SK-N-SH treated with all-trans-retinoic acid at 6 μM for 48 hours (cell line): Measurements from ENCODE around the gene LRRC7.

Source experiments
- ARNTL ChIP-seq: fragments of 450-650 bp; formaldehyde crosslinking; IDR thresholded peaks from 2 replicates; pipeline ENCODE4 v1.5.0; 2020; ENCODE audit warnings: low read depth, mild to moderate bottlenecking, moderate library complexity, borderline replicate concordance
- BACH2 ChIP-seq: fragments of 250-450 bp; sonication (Bioruptor Pico); IDR thresholded peaks from 2 replicates; pipeline ENCODE4 v1.9.0; 2021; ENCODE audit warnings: mild to moderate bottlenecking, borderline replicate concordance
- PATZ1 ChIP-seq: fragments of 250-450 bp; sonication (Bioruptor Pico); IDR thresholded peaks from 2 replicates; pipeline ENCODE4 v1.8.0; 2020; ENCODE audit warnings: mild to moderate bottlenecking, moderate library complexity, borderline replicate concordance
- PPARA ChIP-seq: fragments of 250-450 bp; sonication (Bioruptor Pico); IDR thresholded peaks from 2 replicates; pipeline ENCODE4 v1.5.0; 2020; ENCODE audit warnings: mild to moderate bottlenecking, borderline replicate concordance
- RARB ChIP-seq: fragments of 250-450 bp; sonication (Bioruptor Pico); IDR thresholded peaks from 2 replicates; pipeline ENCODE4 v1.8.0; 2021; ENCODE audit warnings: mild to moderate bottlenecking, moderate library complexity
- SNAI2 ChIP-seq: fragments of 250-450 bp; sonication (Bioruptor Pico); IDR thresholded peaks from 2 replicates; pipeline ENCODE4 v1.5.0; 2020; ENCODE audit warnings: mild to moderate bottlenecking, moderate library complexity
- TCF4 ChIP-seq: fragments of 250-450 bp; sonication (Bioruptor Pico); IDR thresholded peaks from 2 replicates; pipeline ENCODE4 v1.8.0; 2021; ENCODE audit warnings: mild to moderate bottlenecking, moderate library complexity, borderline replicate concordance
- ZFP3 ChIP-seq: fragments of 250-450 bp; sonication (Bioruptor Pico); IDR thresholded peaks from 2 replicates; pipeline ENCODE4 v1.5.0; 2020; ENCODE audit warnings: mild to moderate bottlenecking, moderate library complexity
- ZFP30 ChIP-seq: fragments of 450-650 bp; formaldehyde crosslinking; IDR thresholded peaks from 2 replicates; pipeline ENCODE4 v1.5.0; 2022; ENCODE audit warnings: mild to moderate bottlenecking, moderate library complexity
- ZNF565 ChIP-seq: fragments of 450-650 bp; formaldehyde crosslinking; conservative IDR thresholded peaks from 2 replicates; pipeline ENCODE4 v1.5.0; 2020; ENCODE audit warnings: low read depth, mild to moderate bottlenecking, moderate library complexity
- ZNF70 ChIP-seq: fragments of 450-650 bp; formaldehyde crosslinking; IDR thresholded peaks from 2 replicates; pipeline ENCODE4 v1.5.0; 2020; ENCODE audit warnings: mild to moderate bottlenecking, moderate library complexity
- TF ChIP-seq, protein P1 (sequence below): fragments of 250-450 bp; sonication (Bioruptor Pico); IDR thresholded peaks from 2 replicates; pipeline ENCODE4 v1.8.0; 2021; ENCODE audit warnings: low read depth, mild to moderate bottlenecking, moderate library complexity, borderline replicate concordance

DNA sequence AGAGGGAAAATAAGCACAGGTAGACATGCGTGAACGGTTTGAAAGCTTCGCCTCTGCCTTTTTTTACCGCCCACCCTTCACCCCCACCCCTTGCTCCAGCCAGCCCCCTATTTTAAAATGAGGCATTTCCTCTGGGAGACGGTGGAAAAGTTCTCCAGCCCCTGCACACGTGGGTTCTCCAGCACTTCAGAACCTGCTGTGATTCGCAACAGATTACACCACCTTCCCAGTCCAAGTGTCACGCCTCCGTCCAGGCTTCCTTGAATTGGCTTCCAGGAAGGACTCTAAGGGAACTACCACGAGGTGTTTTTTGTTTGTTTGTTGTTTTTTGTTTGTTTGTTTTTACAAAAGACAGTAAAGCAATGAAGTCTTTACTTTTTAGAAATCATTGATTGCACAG is 2.6 kb downstream of the LRRC7 start:
- TF ChIP-seq, protein P1, sequence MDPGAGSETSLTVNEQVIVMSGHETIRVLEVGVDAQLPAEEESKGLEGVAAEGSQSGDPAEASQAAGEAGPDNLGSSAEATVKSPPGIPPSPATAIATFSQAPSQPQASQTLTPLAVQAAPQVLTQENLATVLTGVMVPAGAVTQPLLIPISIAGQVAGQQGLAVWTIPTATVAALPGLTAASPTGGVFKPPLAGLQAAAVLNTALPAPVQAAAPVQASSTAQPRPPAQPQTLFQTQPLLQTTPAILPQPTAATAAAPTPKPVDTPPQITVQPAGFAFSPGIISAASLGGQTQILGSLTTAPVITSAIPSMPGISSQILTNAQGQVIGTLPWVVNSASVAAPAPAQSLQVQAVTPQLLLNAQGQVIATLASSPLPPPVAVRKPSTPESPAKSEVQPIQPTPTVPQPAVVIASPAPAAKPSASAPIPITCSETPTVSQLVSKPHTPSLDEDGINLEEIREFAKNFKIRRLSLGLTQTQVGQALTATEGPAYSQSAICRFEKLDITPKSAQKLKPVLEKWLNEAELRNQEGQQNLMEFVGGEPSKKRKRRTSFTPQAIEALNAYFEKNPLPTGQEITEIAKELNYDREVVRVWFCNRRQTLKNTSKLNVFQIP (CRISPR knock-in tag): no peak
- no peak for TF ChIP-seq ARNTL (CRISPR knock-in tag)
- no peak for TF ChIP-seq TCF4 (CRISPR knock-in tag)
- TF ChIP-seq SNAI2 (CRISPR knock-in tag): no peak
- TF ChIP-seq PPARA (CRISPR knock-in tag): no peak
- TF ChIP-seq ZNF70 (CRISPR knock-in tag): no peak
- no peak for TF ChIP-seq BACH2 (CRISPR knock-in tag)
- TF ChIP-seq ZFP3 (CRISPR knock-in tag): no peak
- no peak for TF ChIP-seq RARB (CRISPR knock-in tag)
- TF ChIP-seq PATZ1 (CRISPR knock-in tag): no peak
- TF ChIP-seq ZFP30 (CRISPR knock-in tag): no peak
- no peak for TF ChIP-seq ZNF565 (CRISPR knock-in tag)
